ENCODE results near the gene CCDC73. TPM values are rescaled to one million over a fixed set of nuclear protein-coding genes. Genes with fewer than 3 reads are reported as not detected.

CCDC73 gene
- total RNA-seq, 4 donors from 2014 or later: not detected

DNA sequence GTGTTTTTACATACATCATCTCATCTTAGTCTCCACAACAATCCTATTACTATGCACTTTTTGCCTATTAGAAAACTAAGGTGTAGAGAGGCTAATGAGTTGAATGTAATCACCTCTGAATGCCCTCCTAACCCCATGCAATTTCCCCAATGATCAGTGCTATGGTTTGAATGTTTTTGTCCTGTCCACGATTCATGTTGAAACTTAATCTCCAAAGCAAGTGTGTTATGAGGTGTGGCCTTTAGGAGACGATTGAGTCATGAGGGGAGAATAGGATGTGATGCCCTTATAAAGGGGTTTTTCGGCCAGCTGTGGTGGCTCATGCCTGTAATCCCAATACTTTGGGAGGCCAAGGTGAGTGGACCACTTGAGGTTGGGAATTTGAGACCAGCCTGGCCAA is 2.0 kb upstream of the CCDC73 start:
- Histone ChIP-seq H3K36me3 (no peaks in the 10 kb centered on the region), H3K4me1 (peaks cover 0 to 3% of the 10 kb centered on the region in 2 donors), H3K27ac (no peak overlapping the region), H3K4me3 (no peak overlapping the region), H3K9me3 (no peaks in the 10 kb centered on the region), H3K27me3 (no peaks in the 10 kb centered on the region)
- intact Hi-C loops (cut with DNase I; ENCODE audit: low total_unique reads): no loop called here
- DNase-seq (no peak), ATAC-seq (no peak)
- no peak for TF ChIP-seq POLR2A (IDR thresholded peaks at IDR 0.05)
- TF ChIP-seq, protein P1, sequence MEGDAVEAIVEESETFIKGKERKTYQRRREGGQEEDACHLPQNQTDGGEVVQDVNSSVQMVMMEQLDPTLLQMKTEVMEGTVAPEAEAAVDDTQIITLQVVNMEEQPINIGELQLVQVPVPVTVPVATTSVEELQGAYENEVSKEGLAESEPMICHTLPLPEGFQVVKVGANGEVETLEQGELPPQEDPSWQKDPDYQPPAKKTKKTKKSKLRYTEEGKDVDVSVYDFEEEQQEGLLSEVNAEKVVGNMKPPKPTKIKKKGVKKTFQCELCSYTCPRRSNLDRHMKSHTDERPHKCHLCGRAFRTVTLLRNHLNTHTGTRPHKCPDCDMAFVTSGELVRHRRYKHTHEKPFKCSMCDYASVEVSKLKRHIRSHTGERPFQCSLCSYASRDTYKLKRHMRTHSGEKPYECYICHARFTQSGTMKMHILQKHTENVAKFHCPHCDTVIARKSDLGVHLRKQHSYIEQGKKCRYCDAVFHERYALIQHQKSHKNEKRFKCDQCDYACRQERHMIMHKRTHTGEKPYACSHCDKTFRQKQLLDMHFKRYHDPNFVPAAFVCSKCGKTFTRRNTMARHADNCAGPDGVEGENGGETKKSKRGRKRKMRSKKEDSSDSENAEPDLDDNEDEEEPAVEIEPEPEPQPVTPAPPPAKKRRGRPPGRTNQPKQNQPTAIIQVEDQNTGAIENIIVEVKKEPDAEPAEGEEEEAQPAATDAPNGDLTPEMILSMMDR (IDR thresholded peaks at IDR 0.05 in 4 of 5, conservative IDR thresholded peaks at IDR 0.05 in 1 of 5): no peak
- in situ Hi-C loops (cut with MboI; ENCODE audit: low sequenced_read_pairs in 4 of 4): loop anchor here in 2 of 4 donors (10.0 to 25.0 kb wide), 2 partner anchors 472 to 484 kb away; no protein-coding TSS in a partner anchor

DNA sequence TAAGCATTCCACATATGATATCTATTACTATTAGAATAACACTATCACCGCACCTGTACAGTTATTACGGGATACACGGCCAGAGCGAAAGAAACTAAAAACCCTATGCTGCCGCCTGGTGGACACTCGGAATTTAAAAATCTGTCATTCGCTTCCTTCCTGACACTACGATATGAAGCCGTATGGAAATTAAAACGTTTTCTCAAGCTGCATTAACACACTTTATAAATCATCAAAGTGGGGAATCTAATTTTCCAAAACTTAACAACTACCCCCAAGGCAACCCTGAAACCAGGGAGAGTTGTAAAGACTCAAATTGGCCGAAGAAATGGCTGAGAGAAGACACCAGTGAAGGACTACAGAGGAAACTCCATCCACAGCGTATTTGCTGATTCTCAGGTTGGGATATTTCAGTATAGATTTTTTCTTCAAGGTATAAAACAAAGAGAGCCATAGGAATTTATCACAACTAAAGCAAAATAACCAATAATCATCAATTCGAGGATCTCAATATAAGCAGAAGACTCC is 1.4 kb downstream of the CCDC73 start:
- DNase-seq: peak in 1 of 2 donors; percentile 13
- in situ Hi-C loops (cut with MboI; ENCODE audit: low sequenced_read_pairs in 4 of 4): loop anchor here in 2 of 4 donors (10.0 to 25.0 kb wide), 2 partner anchors 468 to 481 kb away; no protein-coding TSS in a partner anchor
- intact Hi-C loops (cut with DNase I; ENCODE audit: low total_unique reads): loop anchor here (5.0 kb wide), 1 partner anchor 471 kb away; no protein-coding TSS in a partner anchor
- H3K4me1 ChIP-seq: peaks cover 0 to 3% of the 10 kb centered on the region in 2 donors
- TF ChIP-seq, protein P1 (IDR thresholded peaks at IDR 0.05 in 4 of 5, conservative IDR thresholded peaks at IDR 0.05 in 1 of 5): peak; percentile 39 to 58 (median 48)
- TF ChIP-seq POLR2A (IDR thresholded peaks at IDR 0.05): no peak
- no peak overlapping the region for H3K27ac ChIP-seq
- no peaks in the 10 kb centered on the region for H3K27me3 ChIP-seq
- peak; percentile 58 to 72 for ATAC-seq
- no peaks in the 10 kb centered on the region for H3K36me3 ChIP-seq
- H3K9me3 ChIP-seq: no peaks in the 10 kb centered on the region
- peak overlapping the region in 3 of 4 donors; percentile 13 to 28 (median 28) for H3K4me3 ChIP-seq

DNA sequence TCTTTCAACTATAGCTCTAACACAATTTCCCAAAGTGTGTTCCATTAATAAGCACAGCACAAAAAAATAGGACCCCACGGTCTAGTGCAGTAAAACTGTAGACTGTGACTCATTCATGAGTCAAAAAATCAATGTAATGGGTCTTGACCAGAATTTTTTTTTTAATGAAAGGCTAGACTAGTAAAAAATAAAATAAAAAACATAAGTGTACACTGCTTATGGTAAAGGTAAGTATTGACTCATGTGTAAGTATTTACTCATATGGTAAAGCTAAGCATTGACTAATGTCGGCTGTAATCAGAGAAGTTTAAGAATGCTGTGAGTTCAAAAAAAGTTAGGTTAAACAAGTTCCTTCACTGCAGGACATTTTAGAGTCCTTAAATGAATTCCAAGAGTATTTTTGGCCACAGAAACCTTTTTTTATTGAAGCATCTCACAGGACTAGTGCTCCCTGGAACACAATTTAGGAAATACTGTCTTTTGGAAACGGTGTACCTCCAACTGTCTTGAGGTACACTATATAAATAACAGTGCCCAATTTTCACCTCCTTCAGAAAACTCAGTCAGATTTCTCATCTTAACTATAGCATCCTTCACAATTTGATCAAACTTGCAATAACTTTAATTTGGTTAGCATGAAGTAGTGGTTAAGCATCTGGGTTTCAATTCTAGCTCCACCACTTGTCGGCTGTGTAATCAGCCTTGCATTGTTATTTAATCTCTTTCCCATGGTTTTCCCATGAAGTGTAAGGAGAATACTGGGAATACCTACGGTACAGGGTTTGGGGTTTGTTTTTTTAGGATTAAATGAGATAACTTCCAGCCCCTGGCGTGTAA is 2.1 kb downstream of the CCDC73 start:
- peaks cover 0 to 3% of the 10 kb centered on the region in 2 donors for H3K4me1 ChIP-seq
- no peaks in the 10 kb centered on the region for H3K27me3 ChIP-seq
- peak overlapping the region in 3 of 4 donors; percentile 13 to 28 (median 28) for H3K4me3 ChIP-seq
- no peak overlapping the region for H3K27ac ChIP-seq
- in situ Hi-C loops (cut with MboI; ENCODE audit: low sequenced_read_pairs in 4 of 4): loop anchor here in 2 of 4 donors (10.0 to 25.0 kb wide), 2 partner anchors 468 to 480 kb away; no protein-coding TSS in a partner anchor
- H3K9me3 ChIP-seq: no peaks in the 10 kb centered on the region
- DNase-seq: no peak
- TF ChIP-seq POLR2A (IDR thresholded peaks at IDR 0.05): no peak
- TF ChIP-seq, protein P1 (IDR thresholded peaks at IDR 0.05 in 4 of 5, conservative IDR thresholded peaks at IDR 0.05 in 1 of 5): no peak
- intact Hi-C loops (cut with DNase I; ENCODE audit: low total_unique reads): loop anchor here (5.0 kb wide), 1 partner anchor 470 kb away; no protein-coding TSS in a partner anchor
- ATAC-seq: no peak
- H3K36me3 ChIP-seq: no peaks in the 10 kb centered on the region

DNA sequence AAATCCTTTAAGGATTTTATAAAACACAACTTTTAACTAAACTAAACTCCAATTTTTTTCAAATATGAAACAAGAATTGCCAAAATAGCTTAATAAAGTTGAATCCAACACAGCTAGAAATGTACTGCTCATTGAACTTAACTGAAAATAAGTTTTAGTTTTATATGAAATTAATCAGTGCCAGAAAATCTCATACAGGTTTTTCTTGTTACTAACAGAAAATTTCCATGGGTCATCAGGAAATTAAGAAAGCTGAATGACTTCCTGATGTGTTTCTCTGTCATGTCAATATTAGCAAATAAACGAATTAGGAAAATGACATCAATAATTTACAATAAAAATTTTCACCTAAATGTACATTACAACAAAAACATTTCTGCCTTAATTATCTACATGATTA is 3.5 kb downstream of the CCDC73 start:
- H3K4me3 ChIP-seq: no peak overlapping the region
- H3K27ac ChIP-seq: no peak overlapping the region
- intact Hi-C loops (cut with DNase I; ENCODE audit: low total_unique reads): loop anchor here (5.0 kb wide), 1 partner anchor 469 kb away; no protein-coding TSS in a partner anchor
- no peaks in the 10 kb centered on the region for H3K9me3 ChIP-seq
- H3K4me1 ChIP-seq: peaks cover 0 to 3% of the 10 kb centered on the region in 2 donors
- DNase-seq (no peak), ATAC-seq (no peak)
- TF ChIP-seq, protein P1 (IDR thresholded peaks at IDR 0.05 in 4 of 5, conservative IDR thresholded peaks at IDR 0.05 in 1 of 5): no peak
- no peak for TF ChIP-seq POLR2A (IDR thresholded peaks at IDR 0.05)
- in situ Hi-C loops (cut with MboI; ENCODE audit: low sequenced_read_pairs in 4 of 4): loop anchor here in 2 of 4 donors (10.0 to 25.0 kb wide), 2 partner anchors 466 to 479 kb away; no protein-coding TSS in a partner anchor
- no peaks in the 10 kb centered on the region for H3K27me3 ChIP-seq
- no peaks in the 10 kb centered on the region for H3K36me3 ChIP-seq
